GM04504 (cell line): Measurements from ENCODE around the gene ESYT1.

Experiments
- DNase-seq: peaks from one replicate; pipeline ENCODE4 v3.0.0-alpha.2; 2012; ENCODE audit warnings: low read depth

ESYT1 gene

DNA sequence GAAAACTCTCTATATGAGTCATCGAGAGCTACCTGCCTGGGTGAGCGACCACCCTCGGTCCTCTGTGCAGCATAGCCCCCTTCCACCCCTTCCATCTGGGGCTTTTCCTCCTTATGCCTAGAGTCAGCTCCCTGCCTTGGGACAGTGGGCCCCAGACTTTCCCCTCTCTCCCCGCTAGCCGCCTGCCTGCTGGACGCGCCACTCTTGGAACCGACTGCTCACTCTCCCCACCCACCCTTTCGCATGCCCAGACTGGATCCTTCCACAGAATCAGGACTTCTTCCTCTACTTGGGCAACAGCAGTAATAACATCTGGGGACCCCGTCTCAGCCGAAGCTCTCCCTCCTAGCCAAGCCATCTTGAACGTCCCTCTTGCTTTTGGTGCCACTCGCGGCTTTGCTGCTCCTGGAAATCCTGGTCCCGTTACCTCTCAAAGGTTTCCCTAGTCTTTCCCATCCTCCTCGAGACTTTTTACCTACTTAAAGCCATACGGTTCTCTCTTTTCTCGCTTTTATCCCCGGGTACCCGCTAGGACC lies 671 bp downstream of the ESYT1 start:
- DNase-seq = no peak

DNA sequence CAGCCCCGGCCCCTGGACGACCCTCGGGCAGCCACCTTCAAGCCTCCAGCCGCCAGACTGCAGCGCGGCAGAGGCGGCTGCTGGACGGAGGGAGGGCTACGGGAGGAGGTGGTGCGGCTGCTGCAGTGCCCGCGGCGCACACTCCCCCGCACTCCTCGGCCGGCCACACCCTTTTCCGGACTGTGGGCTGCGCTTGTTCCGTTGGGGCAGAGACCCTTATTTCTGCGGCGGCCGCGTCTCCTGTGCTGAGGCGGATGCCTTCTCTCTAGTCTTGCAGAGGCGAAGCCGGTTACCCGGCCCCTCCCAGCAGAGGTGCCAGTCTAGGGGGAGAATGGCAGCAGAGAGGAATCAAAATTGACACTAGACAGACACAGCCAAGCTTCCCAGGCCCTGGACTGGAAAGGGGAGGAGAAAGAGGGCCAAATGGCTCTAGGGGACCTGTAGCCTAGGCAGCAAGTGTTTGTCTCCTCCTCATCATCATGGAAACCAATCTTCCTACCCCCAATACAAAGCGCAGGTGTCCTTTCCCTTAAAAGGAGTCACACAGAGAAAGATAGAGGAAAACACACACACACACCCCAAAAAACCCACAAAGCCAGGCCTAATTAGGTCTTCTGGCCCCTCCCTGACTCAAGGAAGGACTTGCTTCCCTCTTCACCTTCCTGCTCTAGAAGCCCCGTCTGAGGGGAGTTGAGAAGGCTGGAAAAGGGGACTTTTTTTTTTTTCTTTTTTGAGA lies 1.3 kb downstream of the ESYT1 start:
- no peak for DNase-seq

DNA sequence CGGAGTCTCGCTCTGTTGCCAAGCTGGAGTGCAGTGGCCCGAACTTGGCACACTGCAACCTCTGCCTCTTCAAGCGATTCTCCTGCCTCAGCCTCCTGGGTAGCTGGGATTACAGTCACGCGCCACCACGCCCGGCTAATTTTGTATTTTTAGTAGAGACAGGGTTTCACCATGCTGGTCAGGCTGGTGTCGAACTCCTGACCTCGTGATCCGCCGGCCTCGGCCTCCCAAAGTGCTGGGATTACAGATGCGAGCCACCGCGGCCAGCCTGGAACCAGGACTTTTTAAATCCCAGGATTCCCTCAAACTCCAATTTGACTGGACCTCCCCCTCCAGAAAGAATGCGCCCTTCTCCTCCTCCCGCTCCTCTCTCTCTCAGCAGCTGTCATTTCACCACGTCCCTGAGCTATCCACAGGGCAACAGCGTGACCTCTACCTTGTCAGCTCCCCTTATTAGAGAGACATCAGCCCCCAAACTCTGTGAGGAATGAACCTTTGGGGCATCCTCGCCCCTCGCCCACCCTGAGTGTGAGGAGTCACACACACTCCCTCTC lies 2.0 kb downstream of the ESYT1 start:
- no peak for DNase-seq

DNA sequence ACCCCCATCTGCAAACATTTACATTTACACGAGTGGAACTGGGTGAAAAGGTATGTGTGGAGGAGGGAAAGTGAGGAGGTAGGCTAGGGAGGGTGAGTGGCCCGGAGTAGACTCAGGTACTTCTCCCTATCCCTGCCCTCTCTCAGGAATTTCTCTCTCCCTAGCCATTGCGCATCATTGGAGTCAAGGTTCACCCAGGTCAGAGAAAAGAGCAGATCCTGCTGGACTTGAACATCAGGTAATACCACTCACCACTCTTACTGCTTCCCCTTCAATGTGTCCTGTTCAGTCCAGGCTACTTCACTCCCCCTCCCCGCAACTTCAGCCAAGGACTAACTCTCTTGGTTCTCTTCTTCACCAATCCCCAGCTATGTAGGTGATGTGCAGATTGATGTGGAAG lies 2.8 kb downstream of the ESYT1 start:
- no peak for DNase-seq

DNA sequence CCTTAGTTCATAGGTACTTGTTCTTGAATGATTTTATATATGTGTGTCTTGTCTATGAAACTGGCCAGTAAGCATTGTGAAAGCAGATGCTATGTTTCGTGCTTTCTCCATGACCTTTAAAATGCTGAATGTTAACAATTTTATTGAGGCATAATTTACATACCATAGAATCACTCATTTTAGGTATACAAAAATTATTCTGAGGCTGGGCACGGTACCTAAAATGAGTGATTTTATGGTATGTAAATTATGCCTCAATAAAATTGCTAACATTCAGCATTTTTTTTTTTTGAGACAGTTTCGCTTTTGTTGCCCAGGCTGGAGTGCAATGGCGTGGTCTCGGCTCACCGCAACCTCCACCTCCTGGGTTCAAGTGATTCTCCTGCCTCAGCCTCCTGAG lies 6.8 kb downstream of the ESYT1 start:
- no peak for DNase-seq

DNA sequence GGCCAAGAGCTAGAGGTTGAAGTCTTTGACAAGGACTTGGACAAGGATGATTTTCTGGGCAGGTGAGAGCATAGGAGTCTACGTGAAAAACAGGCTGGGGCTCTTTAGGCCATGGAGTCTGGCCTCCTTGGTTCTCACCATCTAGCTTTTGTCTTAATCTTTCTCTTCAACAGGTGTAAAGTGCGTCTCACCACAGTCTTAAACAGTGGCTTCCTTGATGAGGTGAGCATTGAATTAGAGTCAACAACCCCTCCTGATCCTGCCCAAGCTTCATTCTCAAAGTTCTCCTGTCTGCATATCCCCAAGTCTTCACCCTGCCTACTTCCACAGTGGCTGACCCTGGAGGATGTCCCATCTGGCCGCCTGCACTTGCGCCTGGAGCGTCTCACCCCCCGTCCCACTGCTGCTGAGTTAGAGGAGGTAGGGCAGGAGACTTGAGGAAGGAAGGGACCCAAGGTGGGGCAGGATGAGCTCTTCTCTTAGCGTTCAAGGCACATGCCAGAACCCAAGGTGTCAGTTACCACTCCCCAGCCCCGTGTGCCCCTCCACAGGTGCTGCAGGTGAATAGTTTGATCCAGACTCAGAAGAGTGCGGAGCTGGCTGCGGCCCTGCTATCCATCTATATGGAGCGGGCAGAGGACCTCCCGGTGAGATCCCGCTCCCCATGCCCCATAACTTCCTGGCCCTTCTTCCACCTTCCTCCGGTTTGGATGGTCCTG lies 9.9 kb downstream of the ESYT1 start:
- no peak for DNase-seq

DNA sequence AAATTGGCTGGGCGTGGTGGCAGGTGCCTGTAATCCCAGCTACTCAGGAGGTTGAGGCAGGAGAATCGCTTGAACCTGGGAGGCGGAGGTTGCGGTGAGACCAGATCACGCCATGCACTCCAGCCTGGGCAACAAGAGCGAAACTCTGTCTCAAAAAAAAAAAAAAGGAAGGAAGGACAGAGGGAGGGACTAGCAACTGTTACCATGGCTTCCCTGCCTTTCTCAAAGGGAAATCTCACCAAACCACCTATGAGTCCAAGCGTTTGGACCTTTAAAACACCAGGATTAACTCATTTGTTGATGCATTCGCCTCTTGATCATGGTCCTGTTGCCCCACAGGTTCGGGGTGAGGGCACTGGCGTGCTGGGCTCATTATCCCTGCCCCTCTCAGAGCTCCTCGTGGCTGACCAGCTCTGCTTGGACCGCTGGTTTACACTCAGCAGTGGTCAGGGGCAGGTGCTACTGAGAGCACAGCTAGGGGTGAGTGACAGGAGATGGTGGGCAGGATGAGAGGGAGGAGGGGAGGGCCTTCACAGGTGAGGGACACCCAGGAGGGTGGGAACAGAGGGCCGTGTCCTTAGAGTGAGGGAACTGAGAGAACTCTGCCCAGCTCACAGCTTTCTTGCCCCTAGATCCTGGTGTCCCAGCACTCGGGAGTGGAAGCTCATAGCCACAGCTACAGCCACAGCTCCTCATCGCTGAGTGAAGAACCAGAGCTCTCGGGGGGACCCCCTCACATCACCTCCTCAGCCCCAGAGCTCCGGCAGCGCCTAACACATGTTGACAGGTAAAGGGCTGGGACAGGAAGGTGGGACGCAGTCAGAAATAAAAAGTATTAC lies 14.1 kb downstream of the ESYT1 start:
- no peak for DNase-seq

DNA sequence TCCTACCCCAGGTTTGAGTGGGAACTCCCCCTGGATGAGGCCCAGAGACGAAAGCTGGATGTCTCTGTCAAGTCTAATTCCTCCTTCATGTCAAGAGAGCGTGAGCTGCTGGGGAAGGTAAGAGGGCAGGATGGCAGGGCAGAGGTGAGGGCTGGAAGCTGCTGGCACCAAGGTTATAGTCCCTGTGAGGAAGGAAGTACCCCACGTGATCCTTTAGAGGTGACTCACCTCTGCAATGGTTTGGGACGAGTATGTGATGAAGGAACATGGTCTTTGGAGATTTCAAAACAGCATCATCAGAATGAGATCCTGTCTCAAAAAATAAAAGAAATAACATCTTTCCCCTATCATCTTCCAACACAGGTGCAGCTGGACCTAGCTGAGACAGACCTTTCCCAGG lies 15.2 kb downstream of the ESYT1 start:
- DNase-seq = no peak

DNA sequence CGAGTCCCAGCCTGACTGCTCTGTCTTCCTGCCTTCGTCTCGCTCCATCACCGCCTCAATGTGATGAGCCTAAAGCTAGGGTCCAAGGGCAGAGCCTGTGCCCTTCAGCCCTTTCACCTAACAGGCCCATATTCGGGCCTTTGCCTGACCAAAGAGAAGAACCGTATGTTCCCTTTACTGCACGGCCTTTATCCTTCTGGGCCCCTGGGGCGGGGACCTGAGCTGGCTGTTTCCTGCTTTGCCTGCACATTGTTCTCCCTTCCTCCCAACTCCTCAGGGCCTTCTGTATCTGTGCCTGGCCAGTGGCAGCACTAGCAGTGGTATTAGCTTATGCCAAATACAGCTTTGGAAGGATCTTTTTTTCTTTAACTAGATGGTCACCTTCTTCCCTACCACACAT lies 15.8 kb downstream of the ESYT1 start:
- no peak for DNase-seq

DNA sequence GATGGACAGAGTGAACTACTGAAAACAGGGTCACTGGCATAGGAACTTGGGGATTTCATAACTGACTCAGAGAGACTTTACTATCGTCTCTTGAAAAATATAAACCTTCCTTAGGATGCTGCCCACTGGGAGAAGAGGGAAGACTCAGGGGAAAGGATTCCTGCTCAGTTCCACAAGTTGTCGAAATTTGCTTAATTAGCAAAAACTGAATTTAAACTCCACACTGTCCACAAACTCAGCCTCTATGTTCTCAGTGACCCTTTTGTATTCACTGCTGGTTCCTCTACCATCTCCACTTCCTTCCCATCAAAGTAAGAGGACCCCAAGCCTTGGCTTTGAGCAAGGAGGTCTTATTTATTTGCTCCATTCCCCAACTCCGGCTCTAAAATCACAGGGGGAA lies 17.1 kb downstream of the ESYT1 start:
- DNase-seq = no peak

DNA sequence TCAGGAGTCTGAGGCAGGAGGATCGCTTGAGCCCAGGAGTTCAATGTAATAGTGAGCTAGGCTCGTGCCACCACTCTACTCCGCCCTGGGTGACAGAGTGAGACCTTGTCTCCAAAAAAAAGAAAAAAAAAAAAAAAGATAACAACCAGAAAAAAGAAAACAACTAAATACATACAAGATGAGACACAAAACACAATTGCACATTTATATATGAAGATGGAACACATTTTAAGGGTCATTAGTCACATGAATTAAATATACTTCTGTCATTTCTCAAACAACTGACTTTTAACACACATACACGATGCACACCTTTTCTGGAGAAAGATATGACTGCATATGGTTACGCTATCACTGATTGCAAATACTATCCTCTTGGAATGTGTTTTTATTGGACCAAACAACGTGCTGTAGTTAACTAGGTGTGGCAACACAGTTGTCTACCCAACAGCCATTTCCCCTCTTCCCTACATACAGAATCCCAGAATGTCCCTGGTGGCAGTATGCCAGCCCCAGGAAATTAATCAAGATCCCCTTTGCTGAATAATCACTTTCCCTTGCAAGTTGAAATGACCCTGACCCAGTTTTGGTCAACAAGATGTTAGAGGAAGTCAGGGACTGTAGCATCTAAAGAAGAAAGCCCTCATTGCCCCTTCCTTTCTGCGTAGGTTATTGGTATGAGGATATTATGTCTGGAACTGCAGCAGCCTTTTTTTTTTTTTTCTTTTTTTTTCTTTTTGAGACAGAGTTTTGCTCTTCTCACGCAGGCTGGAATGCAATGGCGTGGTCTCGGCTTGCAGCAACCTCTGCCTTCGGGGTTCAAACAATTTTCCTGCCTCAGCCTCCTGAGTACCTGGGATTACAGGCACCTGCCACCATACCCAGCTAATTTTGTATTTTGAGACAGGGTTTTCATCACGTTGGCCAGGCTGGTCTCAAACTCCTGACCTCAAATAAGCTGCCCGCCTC lies 18.7 kb downstream of the ESYT1 start:
- DNase-seq = no peak

DNA sequence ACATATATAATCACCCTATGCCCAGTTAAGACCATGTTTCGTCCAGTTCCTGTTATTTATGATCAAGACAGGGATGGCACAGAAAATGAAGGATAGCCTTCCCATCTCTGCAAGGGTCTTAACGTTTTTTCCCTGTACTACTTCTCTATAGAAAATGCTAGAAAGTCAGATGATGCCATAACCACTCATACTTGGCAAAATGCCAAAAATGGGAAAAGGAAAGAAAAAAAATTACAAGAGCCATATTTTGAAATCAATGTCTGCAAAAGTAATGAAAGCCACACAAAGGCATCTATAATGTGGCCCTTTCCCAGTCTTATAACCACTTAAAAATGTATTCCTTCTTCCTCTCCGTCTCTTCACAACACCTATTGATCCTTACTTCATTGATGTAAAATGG lies 22.5 kb downstream of the ESYT1 start:
- no peak for DNase-seq

DNA sequence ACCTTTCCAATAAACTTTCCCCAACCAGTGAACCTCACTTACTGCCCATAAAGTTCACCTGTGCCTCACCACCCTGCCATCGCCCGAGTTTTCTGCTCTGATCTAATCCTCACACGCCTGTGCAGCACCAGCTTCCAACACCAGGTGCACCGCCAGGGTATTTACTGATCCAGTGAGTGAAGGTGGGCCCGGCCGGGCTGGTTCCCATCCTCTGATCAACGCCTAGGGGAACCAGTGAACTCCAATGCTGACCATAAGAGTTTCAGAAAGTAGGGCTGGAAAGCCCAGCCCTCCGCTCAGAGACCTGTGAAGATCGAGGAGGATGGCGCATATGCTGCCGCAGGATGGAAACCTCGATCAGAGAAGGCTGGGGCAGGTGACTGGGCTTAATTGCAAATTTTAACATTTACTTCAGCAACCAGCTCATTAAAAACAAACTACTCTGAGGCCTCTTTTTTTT lies 23.6 kb downstream of the ESYT1 start:
- DNase-seq = no peak

DNA sequence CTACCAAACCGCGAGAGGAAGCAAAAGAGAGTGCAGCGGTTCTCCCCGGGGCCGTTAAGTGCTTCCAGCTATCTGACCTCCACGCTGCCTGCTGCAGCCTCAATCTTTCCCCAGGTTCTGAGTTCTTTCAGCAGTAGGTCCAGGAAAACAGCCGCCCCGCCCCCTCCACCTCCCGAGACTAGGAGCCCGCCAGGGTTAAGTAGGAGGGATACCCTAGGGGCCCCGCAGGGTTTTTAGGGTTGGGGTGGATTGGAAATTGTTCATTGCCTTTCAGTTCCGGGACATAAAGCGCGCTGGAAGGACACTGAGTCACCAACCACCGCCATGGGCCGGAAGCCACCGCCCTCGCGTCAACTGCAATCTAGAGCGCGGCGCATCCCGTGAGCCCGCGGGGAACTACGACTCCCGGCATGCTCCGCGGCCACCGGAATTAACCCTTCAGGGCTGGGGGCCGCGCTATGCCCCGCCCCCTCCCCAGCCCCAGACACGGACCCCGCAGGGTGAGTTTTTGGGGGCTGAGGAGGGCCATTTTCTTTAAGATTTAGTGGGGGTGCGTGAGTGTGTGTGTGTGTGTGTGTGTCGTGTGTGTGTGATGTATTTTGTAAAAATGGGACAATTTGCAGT lies 24.2 kb downstream of the ESYT1 start, which contains the start of gene MYL6B:
MYL6B (plus strand) TSS at position 456 of the 624 bp plus-strand sequence. CDS start 1,332 bp downstream, outside the sequence.
- peak; percentile 77 for DNase-seq

DNA sequence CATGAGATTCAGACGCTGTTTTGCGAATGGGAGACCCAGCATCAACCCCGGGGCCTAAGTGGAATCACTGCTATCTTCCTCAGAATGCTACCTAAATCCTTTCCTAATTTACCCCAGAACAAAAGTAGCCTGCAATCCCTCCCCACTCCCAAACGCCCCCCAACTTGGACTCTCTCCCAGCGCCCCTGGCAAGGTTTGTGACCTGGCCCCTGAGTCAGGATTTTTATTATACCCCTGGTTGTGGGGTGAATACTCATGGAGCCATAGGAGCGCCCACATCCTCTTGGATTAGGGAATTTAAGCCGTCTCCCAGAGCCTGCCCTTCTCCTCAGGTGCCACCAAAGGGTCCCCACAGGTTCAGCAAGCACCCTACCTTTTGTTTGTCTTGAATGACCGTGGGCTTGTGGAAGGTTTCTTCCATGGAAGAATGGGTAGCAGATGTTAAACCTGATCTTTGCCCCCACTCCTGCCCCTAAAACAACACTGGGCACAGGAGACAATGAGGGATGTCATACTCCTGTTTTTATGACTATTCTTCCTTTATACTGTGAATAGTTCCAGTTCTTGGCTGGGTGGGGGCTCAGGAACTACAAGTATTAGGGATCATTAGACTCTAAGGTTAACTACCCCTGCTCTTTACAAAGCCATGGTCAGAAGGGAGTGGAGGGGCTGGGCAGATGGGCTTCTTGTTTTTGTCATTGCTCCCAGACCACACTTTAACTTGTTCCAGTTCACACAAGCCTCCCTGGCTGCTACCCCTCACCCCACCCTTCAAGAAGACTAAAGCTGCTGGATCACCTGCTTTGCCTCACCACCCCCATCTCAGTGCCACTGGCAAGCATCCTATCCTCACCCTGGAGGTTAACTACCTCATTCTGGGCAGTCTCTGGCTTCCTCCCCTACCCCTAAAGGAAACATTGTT lies 24.9 kb downstream of the ESYT1 start:
- DNase-seq = no peak

DNA sequence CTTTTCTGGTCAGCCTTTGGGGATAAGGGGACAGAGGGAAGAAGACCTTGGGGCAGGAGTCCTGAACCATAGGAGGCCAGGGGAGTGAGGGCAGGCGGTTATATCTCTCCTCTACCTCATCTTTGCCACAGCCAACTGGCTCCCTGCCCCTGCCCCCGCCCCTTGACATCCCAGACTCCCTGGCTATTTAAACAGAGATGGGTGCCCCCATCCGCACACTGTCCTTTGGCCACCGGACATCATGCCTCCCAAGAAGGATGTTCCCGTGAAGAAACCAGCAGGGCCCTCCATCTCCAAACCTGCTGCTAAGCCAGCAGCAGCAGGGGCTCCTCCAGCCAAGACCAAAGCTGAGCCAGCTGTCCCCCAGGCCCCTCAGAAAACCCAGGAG lies 25.6 kb downstream of the ESYT1 start:
- no peak for DNase-seq

DNA sequence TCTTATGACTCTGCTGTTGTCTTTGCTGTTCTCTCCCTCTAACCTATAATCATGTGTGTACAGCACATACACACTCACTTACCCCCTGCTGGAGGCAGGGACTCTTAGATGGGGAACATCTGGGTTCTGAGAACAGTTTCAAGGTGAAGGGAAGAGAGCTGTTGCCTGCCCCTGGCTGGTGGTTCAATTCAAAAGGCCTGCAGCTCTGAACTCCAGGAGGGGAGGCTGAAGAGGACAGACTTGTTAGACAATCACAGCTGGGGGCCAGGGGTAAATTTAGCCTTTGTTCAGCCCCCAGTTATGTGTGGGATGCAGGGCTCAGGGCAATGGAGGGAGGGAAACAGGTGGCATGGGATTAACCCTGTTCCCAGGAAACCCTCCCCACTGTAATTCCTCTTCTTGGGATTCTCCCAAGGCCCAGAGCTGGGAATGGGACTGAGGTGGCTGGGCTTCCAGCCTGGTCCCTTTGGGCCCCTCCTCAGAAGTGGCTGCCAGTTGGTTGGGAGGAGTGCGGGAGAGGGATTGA lies 26.2 kb downstream of the ESYT1 start:
- no peak for DNase-seq

DNA sequence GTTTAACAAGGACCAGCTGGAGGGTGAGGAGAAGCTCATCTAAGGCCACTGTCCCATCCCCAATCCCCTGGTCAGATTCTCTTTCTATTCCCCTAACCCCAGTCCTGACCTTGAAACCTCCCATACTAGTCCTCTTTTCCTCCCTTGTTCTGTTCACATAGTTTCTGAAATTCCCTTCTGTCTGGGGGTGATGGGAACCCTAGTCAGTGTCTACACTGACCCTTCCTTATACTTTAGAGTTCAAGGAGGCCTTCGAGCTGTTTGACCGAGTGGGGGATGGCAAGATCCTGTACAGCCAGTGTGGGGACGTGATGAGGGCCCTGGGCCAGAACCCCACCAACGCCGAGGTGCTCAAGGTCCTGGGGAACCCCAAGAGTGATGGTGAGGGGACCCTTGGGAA lies 26.8 kb downstream of the ESYT1 start:
- DNase-seq = no peak

DNA sequence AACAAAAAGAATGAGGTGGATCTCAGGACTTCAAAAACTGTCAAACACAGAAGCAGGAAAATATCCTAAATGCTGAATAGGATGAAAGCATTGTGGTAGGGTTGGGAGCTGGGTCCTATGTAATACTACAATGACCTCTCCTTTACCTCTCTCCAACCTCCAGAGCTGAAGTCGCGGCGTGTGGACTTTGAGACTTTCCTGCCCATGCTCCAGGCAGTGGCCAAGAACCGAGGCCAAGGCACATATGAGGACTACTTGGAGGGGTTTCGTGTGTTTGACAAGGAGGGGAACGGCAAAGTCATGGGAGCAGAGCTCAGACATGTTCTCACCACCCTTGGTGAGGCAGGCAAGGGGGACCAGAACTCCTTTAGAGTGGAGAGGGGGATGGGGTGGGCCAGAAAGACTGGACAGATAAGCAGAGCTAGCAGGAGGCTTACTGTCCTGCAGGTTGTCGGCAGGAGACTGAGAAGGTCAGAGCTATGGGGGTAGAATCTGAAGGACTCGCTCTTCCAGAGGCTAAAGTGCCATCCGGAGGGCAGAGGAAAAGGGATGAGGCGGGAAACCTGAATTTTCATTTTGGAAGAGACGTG lies 27.3 kb downstream of the ESYT1 start:
- no peak for DNase-seq
